Natural killer cell (primary cell): ENCODE results near the gene ACTG1. TPM values are rescaled to one million over a fixed set of nuclear protein-coding genes. Genes with fewer than 3 reads are reported as not detected.

Experiments used
- ATAC-seq, 3 donors: fragments of 150-1000 bp in 2 of 3; fragments of 200-7000 bp in 1 of 3; cut with Tn5 transposase; 1 replicate in 1 of 3; 2 replicates in 2 of 3; pipeline ENCODE4 v1.10.0; 2021; ENCODE audit warnings: mild to moderate bottlenecking in 2 of 3, moderate library complexity in 2 of 3
- DNase-seq, 2 donors: peaks; one replicate each; pipeline versions ENCODE4 v3.0.0 to v3.0.0-alpha.2; 2013 to 2021; ENCODE audit warnings: mixed read lengths in 1 of 2
- H3K27ac ChIP-seq: one replicate; pipeline ENCODE4 v1.5.1; 2013; ENCODE audit warnings: mild to moderate bottlenecking, low read length
- H3K27me3 ChIP-seq: one replicate; pipeline ENCODE4 v1.6.1; 2013; ENCODE audit warnings: low read length; ENCODE audit not compliant: control insufficient read depth, insufficient read depth
- H3K36me3 ChIP-seq: one replicate; pipeline ENCODE4 v1.6.1; 2013; ENCODE audit warnings: low read length; ENCODE audit not compliant: control insufficient read depth, insufficient read depth
- H3K4me1 ChIP-seq: one replicate; pipeline ENCODE4 v1.6.1; 2013; ENCODE audit warnings: low read length; ENCODE audit not compliant: control insufficient read depth, insufficient read depth
- H3K4me3 ChIP-seq: one replicate; pipeline ENCODE4 v1.5.1; 2013; ENCODE audit warnings: low read length
- H3K9me3 ChIP-seq: one replicate; pipeline ENCODE4 v1.6.1; 2013; ENCODE audit warnings: low read length; ENCODE audit not compliant: control insufficient read depth, insufficient read depth
- H3K27ac Mint-ChIP-seq, 2 donors: one replicate each; pipeline ENCODE4 v1.8.0; 2022; ENCODE audit warnings: mild to moderate bottlenecking in 2 of 2, mixed read lengths in 2 of 2, moderate library complexity in 1 of 2
- H3K27me3 Mint-ChIP-seq, 2 donors: one replicate each; pipeline ENCODE4 v1.8.0; 2022; ENCODE audit warnings: low read depth in 2 of 2, mixed read lengths in 2 of 2
- H3K36me3 Mint-ChIP-seq: one replicate; pipeline ENCODE4 v1.8.0; 2022; ENCODE audit warnings: mixed read lengths
- H3K4me1 Mint-ChIP-seq, 2 donors: one replicate each; pipeline ENCODE4 v1.8.0; 2022; ENCODE audit warnings: mixed read lengths in 2 of 2
- H3K4me3 Mint-ChIP-seq: one replicate; pipeline ENCODE4 v1.8.0; 2022; ENCODE audit warnings: mild to moderate bottlenecking, moderate library complexity, mixed read lengths
- H3K9me3 Mint-ChIP-seq, 2 donors: one replicate each; pipeline ENCODE4 v1.8.0; 2022; ENCODE audit warnings: mixed read lengths in 2 of 2
- CTCF ChIP-seq: fragments of 200-600 bp; IDR thresholded peaks from one replicate; pipeline ENCODE4 v1.8.0; 2022; ENCODE audit warnings: antibody characterized with exemption
- WGBS: methylation state at CpG from one replicate; pipeline ENCODE4 v1.1.7; 2013; ENCODE audit warnings: missing lambda C conversion rate; ENCODE audit not compliant: insufficient coverage; 5-methylcytosine and 5-hydroxymethylcytosine counted together
- intact Hi-C: fragments of 100-400 bp; cut with micrococcal nuclease; formaldehyde crosslinking; loops from one replicate; pipeline ENCODE4 v1.14.2; 2022
- total RNA-seq, 4 donors: library from RNA; stranded (reverse); fragments of 120-200 nt in 1 of 4; gene quantifications; one replicate each; pipeline versions ENCODE4 v1.2.3 to v1.2.4, GENCODE V29; 2013 to 2022

The ACTG1 gene
- total RNA-seq, 3 donors from 2014 or later (not counting 1 experiment from before 2014, with no cell fraction given) = 1,401 to 1,901 (median 1,735) TPM

DNA sequence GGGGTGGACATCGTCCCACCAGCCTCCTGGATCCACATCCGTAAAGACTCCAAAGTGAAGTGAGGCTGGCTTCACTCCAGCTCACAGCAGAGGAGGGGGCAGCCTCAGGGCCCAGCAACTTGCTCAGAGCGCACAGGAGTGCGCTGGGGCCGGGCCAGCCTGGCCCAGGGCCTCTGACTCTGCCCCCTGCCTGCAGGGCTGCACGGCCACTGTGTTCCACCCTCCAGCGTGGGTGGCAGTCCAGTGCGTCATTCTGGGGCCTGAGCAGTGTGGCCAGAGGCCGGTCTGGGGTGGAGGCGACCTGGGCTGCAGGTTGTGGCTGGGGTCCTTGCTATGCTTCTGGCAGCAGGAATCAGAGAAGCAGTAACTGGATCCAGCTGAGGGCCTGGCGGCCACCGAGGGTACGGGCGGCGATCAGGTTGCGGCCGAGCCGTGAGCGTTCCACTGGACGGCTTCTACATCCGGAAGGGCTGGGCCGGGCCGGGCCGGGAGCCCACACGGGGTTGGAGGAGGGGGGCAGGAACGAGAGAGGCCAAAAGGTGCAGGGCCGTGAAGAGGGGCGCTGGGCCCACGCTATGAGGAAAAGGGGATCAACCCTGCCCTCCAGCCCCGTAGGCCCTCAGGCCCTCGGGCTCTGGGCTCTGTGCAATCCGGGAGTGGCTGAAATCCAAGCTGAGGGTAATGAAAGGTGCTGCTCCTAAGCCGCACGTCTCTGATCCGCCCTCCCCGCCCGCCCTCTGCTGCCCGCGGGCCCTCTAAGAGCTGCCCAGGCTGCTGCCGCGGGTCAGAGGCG, 15.2 kb upstream of the ACTG1 start, which contains the start of gene FSCN2:
Gene FSCN2 (plus strand): TSS at position 787 of the 793 bp plus-strand sequence. CDS start 155 bp downstream, outside the sequence.
- Histone ChIP-seq H3K9me3 (no peaks in the 10 kb centered on the region), H3K36me3 (no peaks in the 10 kb centered on the region), H3K27ac (no peak within 1 kb of the TSS), H3K27me3 (peaks cover 12% of the 10 kb centered on the region), H3K4me1 (peaks cover 4% of the 10 kb centered on the region), H3K4me3 (no peak within 1 kb of the TSS)
- Mint-ChIP-seq H3K27me3 (peaks cover 0 to 2% of the 10 kb centered on the region in 2 donors), H3K27ac (no peak within 1 kb of the TSS), H3K9me3 (no peaks in the 10 kb centered on the region), H3K36me3 (no peaks in the 10 kb centered on the region), H3K4me3 (no peak within 1 kb of the TSS), H3K4me1 (no peaks in the 10 kb centered on the region)
- DNase-seq (no peak), ATAC-seq (no peak)
- intact Hi-C loops = no loop called here
- no peak for TF ChIP-seq CTCF
- WGBS = 68% methylated on average over 42 of the region's 42 CpGs

DNA sequence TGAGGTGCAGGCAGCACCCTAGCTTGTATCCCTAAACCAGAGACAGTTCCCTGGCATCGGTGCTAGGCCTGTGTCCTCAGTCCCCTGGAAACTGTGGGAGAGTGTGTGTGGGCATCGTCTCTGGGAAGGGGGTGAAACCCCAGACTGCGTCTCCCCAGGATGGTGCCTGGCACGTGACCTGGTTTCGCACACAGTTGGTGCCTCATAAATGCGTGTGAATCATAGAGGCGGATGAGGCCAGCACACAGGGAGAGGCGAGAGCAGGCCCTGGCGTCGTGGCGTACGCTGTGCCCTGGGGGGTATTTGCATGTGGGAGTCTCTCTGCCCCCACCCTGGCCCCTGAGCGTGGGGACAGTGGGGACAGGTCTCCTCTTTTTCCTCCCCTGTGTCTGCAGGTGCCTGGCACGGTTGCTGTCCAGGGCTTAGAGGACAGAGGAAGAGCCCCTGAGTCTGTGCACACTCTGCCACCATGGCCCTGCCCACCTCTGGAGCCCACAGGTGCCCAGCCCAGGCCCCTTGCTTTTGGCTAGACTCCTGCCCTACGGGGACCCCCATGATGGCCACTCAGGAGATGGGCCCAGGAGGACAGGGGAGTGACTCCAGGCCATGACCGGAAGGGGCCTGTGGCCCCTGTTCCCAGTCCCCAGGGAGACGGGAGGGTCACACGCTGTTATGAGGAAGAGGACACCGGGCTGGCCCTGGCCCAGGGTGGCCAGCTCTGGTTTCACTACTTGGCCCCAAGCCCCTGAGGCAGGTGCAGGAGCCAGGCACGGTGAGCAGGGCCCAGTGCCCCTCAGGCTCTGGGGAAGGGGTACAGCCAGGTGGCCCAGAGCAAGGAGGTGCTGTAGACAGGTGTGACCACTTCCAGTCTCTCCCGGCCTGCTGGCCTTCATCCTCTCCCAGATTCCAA, 14.3 kb upstream of the ACTG1 start:
- ATAC-seq = peak in 1 of 3 donors; percentile 4
- H3K27me3 ChIP-seq = peaks cover 12% of the 10 kb centered on the region

DNA sequence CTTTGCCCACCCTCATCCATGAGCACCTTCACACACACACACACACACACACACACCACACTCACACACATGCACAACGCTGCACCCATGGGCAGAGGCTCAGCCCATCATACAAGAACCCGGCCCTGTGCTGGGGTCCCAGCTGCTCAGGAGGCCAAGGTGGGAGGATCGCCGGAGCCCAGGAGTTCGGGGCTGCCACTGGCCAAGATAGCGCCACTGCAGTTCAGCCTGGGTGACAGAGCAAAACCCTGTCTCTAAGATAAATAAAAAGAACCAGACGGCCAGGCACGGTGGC, 12.2 kb upstream of the ACTG1 start:
- Histone ChIP-seq H3K27me3 (peaks cover 12% of the 10 kb centered on the region), H3K9me3 (no peaks in the 10 kb centered on the region), H3K4me1 (peaks cover 11% of the 10 kb centered on the region), H3K36me3 (no peaks in the 10 kb centered on the region), H3K27ac (no peak overlapping the region), H3K4me3 (no peak overlapping the region)
- ATAC-seq = no peak
- no peaks in the 10 kb centered on the region for H3K9me3 Mint-ChIP-seq
- no peak overlapping the region for H3K4me3 Mint-ChIP-seq
- no peak overlapping the region for H3K27ac Mint-ChIP-seq
- no peak for TF ChIP-seq CTCF
- no peak for DNase-seq
- intact Hi-C loops = no loop called here
- H3K36me3 Mint-ChIP-seq = no peaks in the 10 kb centered on the region
- WGBS = 93% methylated on average over 8 of the region's 8 CpGs
- peaks cover 0 to 2% of the 10 kb centered on the region in 2 donors for H3K27me3 Mint-ChIP-seq
- no peaks in the 10 kb centered on the region for H3K4me1 Mint-ChIP-seq

More for the DNA sequence above, 14.3 kb upstream of the ACTG1 start:
- Mint-ChIP-seq H3K9me3 (no peaks in the 10 kb centered on the region), H3K4me3 (no peak overlapping the region), H3K4me1 (no peaks in the 10 kb centered on the region), H3K27me3 (peaks cover 0 to 2% of the 10 kb centered on the region in 2 donors), H3K36me3 (no peaks in the 10 kb centered on the region), H3K27ac (no peak overlapping the region)
- 91% methylated on average over 21 of the region's 21 CpGs for WGBS
- Histone ChIP-seq H3K9me3 (no peaks in the 10 kb centered on the region), H3K36me3 (no peaks in the 10 kb centered on the region), H3K4me3 (no peak overlapping the region), H3K27ac (no peak overlapping the region), H3K4me1 (peaks cover 4% of the 10 kb centered on the region)
- TF ChIP-seq CTCF = no peak
- DNase-seq = no peak
- intact Hi-C loops = no loop called here
